ENCODE measurements around the gene PLXNB1. TPM values are rescaled to one million over a fixed set of nuclear protein-coding genes. Genes with fewer than 3 reads are reported as not detected.

Gene PLXNB1
- total and polyA plus RNA-seq, 10 of the 15 experiments (the other 5 are each of a cell fraction or from before 2014, with no cell fraction given): 0.18 to 15.1 (median 5.3) TPM

DNA sequence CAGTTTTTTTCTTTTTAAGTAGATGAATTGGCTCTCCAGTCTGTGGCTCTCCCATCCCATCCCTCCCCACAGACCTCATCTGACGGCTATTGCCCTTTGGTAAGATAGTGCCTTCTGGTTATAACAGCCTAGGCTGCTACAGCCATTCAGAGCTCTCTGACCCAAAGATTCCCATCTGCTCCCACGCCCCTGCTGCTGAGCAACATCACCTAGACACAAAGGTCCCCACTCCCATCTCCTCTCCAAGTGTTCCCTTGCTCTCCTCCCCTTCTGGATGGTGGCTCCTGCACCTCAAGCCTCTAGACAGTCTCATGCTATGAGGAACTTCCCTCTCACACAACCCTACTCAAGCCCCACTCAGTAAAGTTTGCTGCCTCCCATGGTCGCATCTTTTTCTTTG is 34.2 kb downstream of the PLXNB1 start:
- intact Hi-C loops (cut with micrococcal nuclease; ENCODE audit: unreplicated experiment): no loop called here
- no peak for ATAC-seq
- Histone ChIP-seq H3K79me2 (ENCODE audit: control insufficient read depth, insufficient read depth, low read length) (no peaks in the 10 kb centered on the region), H3K9me3 (replicated peaks; ENCODE audit: control insufficient read depth, insufficient read depth, low read length) (no peaks in the 10 kb centered on the region), H3K4me3 (no peak overlapping the region), H3K27ac (ENCODE audit: control insufficient read depth, insufficient read depth) (no peak overlapping the region), H3K4me2 (ENCODE audit: control insufficient read depth, insufficient read depth) (no peak overlapping the region), H3K4me1 (ENCODE audit: control insufficient read depth, insufficient read depth, low read length) (no peaks in the 10 kb centered on the region), H3K9ac (ENCODE audit: control insufficient read depth, insufficient read depth, low read length) (no peak overlapping the region), H3K36me3 (ENCODE audit: control insufficient read depth in 2 of 2, insufficient read depth in 2 of 2, low read length in 1 of 2) (no peaks in the 10 kb centered on the region), H4K20me1 (ENCODE audit: control insufficient read depth, insufficient read depth) (no peaks in the 10 kb centered on the region), H2AFZ (ENCODE audit: control insufficient read depth, low read depth, low read length) (no peak overlapping the region), H3K27me3 (replicated peaks in 1 of 2; ENCODE audit: control insufficient read depth in 2 of 2, insufficient read depth in 2 of 2, low read length in 1 of 2) (no peaks in the 10 kb centered on the region)
- RAD21 ChIA-PET (ENCODE audit: unreplicated experiment): interaction anchor here (2.4 kb wide), 1 partner anchor 40 kb away, joined by 9 read pairs; no protein-coding TSS in a partner anchor
- FAIRE-seq: no peak
- CTCF ChIA-PET: interaction anchor here (1.0 to 2.2 kb wide), 2 partner anchors 38 to 41 kb away, joined by 3 to 6 read pairs; no protein-coding TSS in a partner anchor
- 23% methylated on average over 3 of the region's 3 CpGs for WGBS (ENCODE audit: insufficient coverage, insufficient replicate concordance, low lambda C conversion rate, missing lambda C conversion rate)
- SMC1A ChIA-PET (ENCODE audit: uncharacterized antibody, unreplicated experiment): interaction anchor here (2.8 kb wide), 1 partner anchor 41 kb away, joined by 12 read pairs; no protein-coding TSS in a partner anchor
- in situ Hi-C loops (cut with MboI): no loop called here
- POLR2A ChIA-PET: no interaction called here
- DNase-seq (ENCODE audit: low read depth, low spot score): no peak
- BruUV-seq (replicated peaks): no TSS peak
- TF ChIP-seq STAT3 (IDR thresholded peaks at IDR 0.05; ENCODE audit: low read depth, low read length) (no peak), BHLHE40 (IDR thresholded peaks at IDR 0.05; ENCODE audit: borderline replicate concordance in 1 of 2, low read depth in 2 of 2, low read length in 1 of 2) (no peak), RB1 (IDR thresholded peaks at IDR 0.05; ENCODE audit: borderline replicate concordance) (no peak), ZNF24 (IDR thresholded peaks at IDR 0.05) (no peak), IRF4 (IDR thresholded peaks at IDR 0.05; ENCODE audit: low read depth, low read length) (no peak), BMI1 (IDR thresholded peaks at IDR 0.05; ENCODE audit: borderline replicate concordance) (no peak), PML (IDR thresholded peaks at IDR 0.05; ENCODE audit: low read length) (no peak), ZNF384 (IDR thresholded peaks at IDR 0.05; ENCODE audit: borderline replicate concordance, low read depth, low read length) (no peak), IKZF2 (IDR thresholded peaks at IDR 0.05) (no peak), HDAC2 (IDR thresholded peaks at IDR 0.05) (no peak), FOXM1 (IDR thresholded peaks at IDR 0.05; ENCODE audit: low read depth, low read length) (no peak), FOS (IDR thresholded peaks at IDR 0.05; ENCODE audit: borderline replicate concordance, extremely low read depth, insufficient read length) (no peak), SMAD1 (IDR thresholded peaks at IDR 0.05; ENCODE audit: low read depth, partially characterized antibody) (no peak)
- TF ChIP-seq, protein P1, sequence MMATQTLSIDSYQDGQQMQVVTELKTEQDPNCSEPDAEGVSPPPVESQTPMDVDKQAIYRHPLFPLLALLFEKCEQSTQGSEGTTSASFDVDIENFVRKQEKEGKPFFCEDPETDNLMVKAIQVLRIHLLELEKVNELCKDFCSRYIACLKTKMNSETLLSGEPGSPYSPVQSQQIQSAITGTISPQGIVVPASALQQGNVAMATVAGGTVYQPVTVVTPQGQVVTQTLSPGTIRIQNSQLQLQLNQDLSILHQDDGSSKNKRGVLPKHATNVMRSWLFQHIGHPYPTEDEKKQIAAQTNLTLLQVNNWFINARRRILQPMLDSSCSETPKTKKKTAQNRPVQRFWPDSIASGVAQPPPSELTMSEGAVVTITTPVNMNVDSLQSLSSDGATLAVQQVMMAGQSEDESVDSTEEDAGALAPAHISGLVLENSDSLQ (IDR thresholded peaks at IDR 0.05): no peak
